Measurements from ENCODE around the gene VMP1. TPM values are rescaled to one million over a fixed set of nuclear protein-coding genes. Genes with fewer than 3 reads are reported as not detected.

The VMP1 gene
- total and polyA plus RNA-seq, 2 donors (not counting 1 experiment from before 2014, with no cell fraction given), result 125 to 235 TPM

GRCh38 chr17:59874376-59874775 lies 166.9 kb downstream of the VMP1 start:
- Histone ChIP-seq H3K4me3 (replicated peaks in 1 of 4; ENCODE audit: control extremely low read depth in 1 of 4, insufficient read depth in 1 of 4, low read depth in 3 of 4, low read length in 4 of 4) (no peak overlapping the region), H4K20me1 (ENCODE audit: control insufficient read depth, extremely low read depth, insufficient read depth, low read length) (no peaks in the 10 kb centered on the region), H3K36me3 (ENCODE audit: control insufficient read depth, insufficient read depth, low read length) (no peaks in the 10 kb centered on the region), H3K79me2 (ENCODE audit: control insufficient read depth, insufficient read depth, low read length) (no peaks in the 10 kb centered on the region), H3K9ac (ENCODE audit: insufficient read depth, low read length) (no peak overlapping the region), H2AFZ (ENCODE audit: low read length) (no peak overlapping the region), H3K4me1 (ENCODE audit: control insufficient read depth, extremely low read depth, insufficient read depth, low read length) (no peaks in the 10 kb centered on the region), H3K4me2 (ENCODE audit: extremely low read depth, insufficient read depth, low read length) (no peak overlapping the region), H3K27me3 (ENCODE audit: control insufficient read depth, insufficient read depth, low read length) (no peaks in the 10 kb centered on the region), H3K27ac (ENCODE audit: insufficient read depth, low read length) (no peak overlapping the region), H3K9me3 (ENCODE audit: control insufficient read depth, insufficient read depth, low read depth, low read length) (no peaks in the 10 kb centered on the region)
- peak in 1 of 2 donors; percentile 52 for DNase-seq (ENCODE audit: low read depth in 2 of 2)
- TF ChIP-seq, protein P1, sequence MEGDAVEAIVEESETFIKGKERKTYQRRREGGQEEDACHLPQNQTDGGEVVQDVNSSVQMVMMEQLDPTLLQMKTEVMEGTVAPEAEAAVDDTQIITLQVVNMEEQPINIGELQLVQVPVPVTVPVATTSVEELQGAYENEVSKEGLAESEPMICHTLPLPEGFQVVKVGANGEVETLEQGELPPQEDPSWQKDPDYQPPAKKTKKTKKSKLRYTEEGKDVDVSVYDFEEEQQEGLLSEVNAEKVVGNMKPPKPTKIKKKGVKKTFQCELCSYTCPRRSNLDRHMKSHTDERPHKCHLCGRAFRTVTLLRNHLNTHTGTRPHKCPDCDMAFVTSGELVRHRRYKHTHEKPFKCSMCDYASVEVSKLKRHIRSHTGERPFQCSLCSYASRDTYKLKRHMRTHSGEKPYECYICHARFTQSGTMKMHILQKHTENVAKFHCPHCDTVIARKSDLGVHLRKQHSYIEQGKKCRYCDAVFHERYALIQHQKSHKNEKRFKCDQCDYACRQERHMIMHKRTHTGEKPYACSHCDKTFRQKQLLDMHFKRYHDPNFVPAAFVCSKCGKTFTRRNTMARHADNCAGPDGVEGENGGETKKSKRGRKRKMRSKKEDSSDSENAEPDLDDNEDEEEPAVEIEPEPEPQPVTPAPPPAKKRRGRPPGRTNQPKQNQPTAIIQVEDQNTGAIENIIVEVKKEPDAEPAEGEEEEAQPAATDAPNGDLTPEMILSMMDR (conservative IDR thresholded peaks at IDR 0.05 in 1 of 2, IDR thresholded peaks at IDR 0.05 in 1 of 2; ENCODE audit: low read depth in 1 of 2, low read length in 2 of 2), result no peak
- no peak for TF ChIP-seq EZH2 (IDR thresholded peaks at IDR 0.05; ENCODE audit: low read length, missing control alignments)

GRCh38 chr17:59876107-59876506 lies 168.7 kb downstream of the VMP1 start:
- Histone ChIP-seq H3K4me3 (replicated peaks in 1 of 4; ENCODE audit: control extremely low read depth in 1 of 4, insufficient read depth in 1 of 4, low read depth in 3 of 4, low read length in 4 of 4) (no peak overlapping the region), H3K27me3 (ENCODE audit: control insufficient read depth, insufficient read depth, low read length) (no peaks in the 10 kb centered on the region), H4K20me1 (ENCODE audit: control insufficient read depth, extremely low read depth, insufficient read depth, low read length) (no peaks in the 10 kb centered on the region), H2AFZ (ENCODE audit: low read length) (no peak overlapping the region), H3K27ac (ENCODE audit: insufficient read depth, low read length) (no peak overlapping the region), H3K4me1 (ENCODE audit: control insufficient read depth, extremely low read depth, insufficient read depth, low read length) (no peaks in the 10 kb centered on the region), H3K36me3 (ENCODE audit: control insufficient read depth, insufficient read depth, low read length) (no peaks in the 10 kb centered on the region), H3K9me3 (ENCODE audit: control insufficient read depth, insufficient read depth, low read depth, low read length) (no peaks in the 10 kb centered on the region), H3K4me2 (ENCODE audit: extremely low read depth, insufficient read depth, low read length) (no peak overlapping the region), H3K79me2 (ENCODE audit: control insufficient read depth, insufficient read depth, low read length) (no peaks in the 10 kb centered on the region), H3K9ac (ENCODE audit: insufficient read depth, low read length) (no peak overlapping the region)
- TF ChIP-seq, protein P1 (conservative IDR thresholded peaks at IDR 0.05 in 1 of 2, IDR thresholded peaks at IDR 0.05 in 1 of 2; ENCODE audit: low read depth in 1 of 2, low read length in 2 of 2), result no peak
- TF ChIP-seq EZH2 (IDR thresholded peaks at IDR 0.05; ENCODE audit: low read length, missing control alignments), result no peak
- no peak for DNase-seq (ENCODE audit: low read depth in 2 of 2)

- H3K4me1 ChIP-seq (ENCODE audit: control insufficient read depth, extremely low read depth, insufficient read depth, low read length), result no peaks in the 10 kb centered on the region
- no peaks in the 10 kb centered on the region for H4K20me1 ChIP-seq (ENCODE audit: control insufficient read depth, extremely low read depth, insufficient read depth, low read length)
Observed at GRCh38 chr17:59877965-59878364, 170.5 kb downstream of the VMP1 start.

More at GRCh38 chr17:59877965-59878364, 170.5 kb downstream of the VMP1 start:
- no peak for TF ChIP-seq EZH2 (IDR thresholded peaks at IDR 0.05; ENCODE audit: low read length, missing control alignments)
- TF ChIP-seq, protein P1 (conservative IDR thresholded peaks at IDR 0.05 in 1 of 2, IDR thresholded peaks at IDR 0.05 in 1 of 2; ENCODE audit: low read depth in 1 of 2, low read length in 2 of 2), result no peak
- DNase-seq (ENCODE audit: low read depth in 2 of 2), result no peak
- Histone ChIP-seq H3K27me3 (ENCODE audit: control insufficient read depth, insufficient read depth, low read length) (no peaks in the 10 kb centered on the region), H3K36me3 (ENCODE audit: control insufficient read depth, insufficient read depth, low read length) (no peaks in the 10 kb centered on the region), H3K27ac (ENCODE audit: insufficient read depth, low read length) (no peak overlapping the region), H3K4me2 (ENCODE audit: extremely low read depth, insufficient read depth, low read length) (no peak overlapping the region), H3K79me2 (ENCODE audit: control insufficient read depth, insufficient read depth, low read length) (no peaks in the 10 kb centered on the region), H3K9ac (ENCODE audit: insufficient read depth, low read length) (no peak overlapping the region), H2AFZ (ENCODE audit: low read length) (no peak overlapping the region), H3K4me3 (replicated peaks in 1 of 4; ENCODE audit: control extremely low read depth in 1 of 4, insufficient read depth in 1 of 4, low read depth in 3 of 4, low read length in 4 of 4) (no peak overlapping the region), H3K9me3 (ENCODE audit: control insufficient read depth, insufficient read depth, low read depth, low read length) (no peaks in the 10 kb centered on the region)
